HL-60/S4 treated with phorbol 12-myristate 13-acetate at 8.2 ng/mL for 4 days and 3 days (cell line): ENCODE data around the gene PCA3.
"Not testable (repeated sequence)": the region's sequence is repeated elsewhere in the genome, so short reads cannot be mapped to it uniquely, and the experiment has no call there.

Experiments used
- in situ Hi-C: fragments of 300-500 bp; cut with MboI; formaldehyde crosslinking; loops from 2 replicates; pipeline ENCODE4 v1.15.0; 2022; ENCODE audit warnings: low sequenced_read_pairs

Gene PCA3

GRCh38 chr9:76764138-76764537, at the start of gene PCA3:
TSS of gene PCA3 (plus strand) at chr9:76764438.
- in situ Hi-C loops, result no loop called here

- in situ Hi-C loops, result loop anchor here (25.0 kb wide), 1 partner anchor 279 kb away; no protein-coding TSS in a partner anchor
These were observed 48.1 kb upstream of the PCA3 start for GRCh38 chr9:76716085-76716672.

GRCh38 chr9:76717176-76717575, 47.1 kb upstream of the PCA3 start:
- in situ Hi-C loops, result loop anchor here (25.0 kb wide), 1 partner anchor 280 kb away; no protein-coding TSS in a partner anchor

DNA sequence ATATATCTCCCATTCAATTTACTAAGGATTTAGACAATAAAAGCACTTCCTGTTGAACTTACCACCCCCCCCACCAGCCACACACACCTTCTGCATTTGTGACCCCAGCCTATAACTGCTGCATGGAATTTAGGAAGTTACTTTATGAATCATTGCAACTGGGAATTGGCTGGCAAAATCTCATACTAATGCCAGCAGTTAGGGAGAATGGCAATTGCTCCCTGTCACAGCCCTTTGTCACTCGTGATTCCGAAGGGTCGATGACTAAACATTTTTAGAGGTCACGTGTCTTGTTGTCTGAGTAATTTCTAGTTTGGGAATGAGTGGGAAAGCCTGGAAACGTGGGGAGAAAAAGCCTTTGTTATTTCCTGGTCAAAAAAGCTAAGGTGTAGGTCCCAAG, 46.6 kb upstream of the PCA3 start:
- in situ Hi-C loops, result loop anchor here (25.0 kb wide), 1 partner anchor 280 kb away; no protein-coding TSS in a partner anchor

GRCh38 chr9:76718166-76718565, 46.1 kb upstream of the PCA3 start:
- in situ Hi-C loops, result loop anchor here (25.0 kb wide), 1 partner anchor 281 kb away; no protein-coding TSS in a partner anchor

DNA sequence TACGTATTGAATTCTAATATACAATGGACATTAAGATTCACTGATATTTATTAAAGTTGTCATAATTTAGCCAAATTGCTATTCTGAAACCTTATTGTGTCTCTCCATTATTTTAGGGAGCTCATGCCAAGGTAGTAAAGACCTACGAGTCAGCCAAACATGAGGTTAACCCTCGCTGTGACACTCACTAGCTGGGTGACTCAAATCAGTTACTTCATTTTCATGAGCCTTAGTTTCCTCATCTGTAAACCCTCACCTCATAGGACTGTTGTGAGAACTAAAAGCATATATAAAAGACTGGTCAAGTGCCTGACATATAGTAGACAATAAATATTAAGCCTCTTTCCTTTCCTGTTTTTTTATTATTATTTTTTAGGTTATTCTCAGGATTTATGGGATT, 44.0 kb upstream of the PCA3 start:
- in situ Hi-C loops, result loop anchor here (25.0 kb wide), 1 partner anchor 283 kb away; no protein-coding TSS in a partner anchor

- in situ Hi-C loops, result no loop called here
These were observed 39.2 kb upstream of the PCA3 start for GRCh38 chr9:76725011-76725546.

- in situ Hi-C loops, result no loop called here
These were observed 38.4 kb upstream of the PCA3 start for GRCh38 chr9:76725885-76726284.

DNA sequence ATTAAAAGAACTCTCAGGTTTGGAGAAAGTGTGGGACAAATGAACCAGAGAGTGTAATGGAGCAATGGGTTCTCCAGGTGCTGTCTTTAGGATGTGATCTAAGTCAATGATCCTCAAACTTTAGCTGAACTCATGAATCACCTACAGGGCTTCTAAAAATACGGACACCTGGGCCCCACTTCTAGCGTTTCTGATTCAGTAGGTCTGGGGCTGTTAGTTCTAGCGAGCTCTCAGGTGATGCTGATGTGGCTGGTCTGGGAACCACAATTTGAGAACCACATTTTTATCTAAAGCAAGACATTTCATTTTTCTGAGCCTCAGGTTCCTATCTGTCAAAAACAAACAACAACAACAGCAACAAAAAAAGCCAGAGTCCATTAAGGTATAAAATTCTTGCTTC, 35.1 kb upstream of the PCA3 start:
- in situ Hi-C loops, result no loop called here

DNA sequence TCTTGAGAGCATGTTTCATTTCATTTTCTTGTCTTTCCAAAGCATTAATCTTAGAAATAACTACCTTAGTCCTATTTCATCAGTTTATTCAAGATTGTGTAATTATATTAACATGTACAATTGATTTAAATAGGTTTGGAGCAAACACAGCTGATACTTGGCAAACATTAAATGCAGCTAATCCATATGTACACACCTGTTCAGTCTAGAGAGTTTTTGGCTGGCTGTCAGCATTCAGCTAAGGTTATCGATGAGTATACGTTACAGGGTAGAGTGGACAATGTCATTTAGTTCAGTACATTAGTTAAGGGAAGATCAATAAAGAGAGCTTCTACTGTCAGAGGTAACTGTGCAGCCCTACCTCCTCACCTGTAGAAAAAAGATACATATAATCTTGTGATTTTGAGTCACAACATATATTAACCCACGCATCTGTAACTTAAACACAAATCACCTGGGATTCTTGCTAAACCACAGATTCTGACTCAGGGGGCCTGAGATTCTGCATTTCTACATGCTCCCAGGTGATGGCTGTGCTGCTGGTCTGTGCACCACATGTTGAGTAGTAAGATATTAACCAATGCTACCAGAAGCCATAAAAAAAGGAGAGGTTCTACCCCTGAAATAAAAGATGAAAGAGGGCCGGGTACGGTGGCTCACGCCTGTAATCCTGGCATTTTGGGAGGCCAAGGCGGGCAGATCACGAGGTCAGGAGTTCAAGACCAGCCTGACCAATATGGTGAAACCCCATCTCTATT, 34.1 kb upstream of the PCA3 start:
- in situ Hi-C loops, result no loop called here

- in situ Hi-C loops, result no loop called here
These were observed 33.4 kb upstream of the PCA3 start for GRCh38 chr9:76730801-76731200.

- in situ Hi-C loops, result no loop called here
These were observed 31.8 kb upstream of the PCA3 start for GRCh38 chr9:76732341-76732958.

- in situ Hi-C loops, result no loop called here
These were observed 31.1 kb upstream of the PCA3 start for GRCh38 chr9:76733096-76733495.

GRCh38 chr9:76734716-76735115, 29.5 kb upstream of the PCA3 start:
- in situ Hi-C loops, result no loop called here

DNA sequence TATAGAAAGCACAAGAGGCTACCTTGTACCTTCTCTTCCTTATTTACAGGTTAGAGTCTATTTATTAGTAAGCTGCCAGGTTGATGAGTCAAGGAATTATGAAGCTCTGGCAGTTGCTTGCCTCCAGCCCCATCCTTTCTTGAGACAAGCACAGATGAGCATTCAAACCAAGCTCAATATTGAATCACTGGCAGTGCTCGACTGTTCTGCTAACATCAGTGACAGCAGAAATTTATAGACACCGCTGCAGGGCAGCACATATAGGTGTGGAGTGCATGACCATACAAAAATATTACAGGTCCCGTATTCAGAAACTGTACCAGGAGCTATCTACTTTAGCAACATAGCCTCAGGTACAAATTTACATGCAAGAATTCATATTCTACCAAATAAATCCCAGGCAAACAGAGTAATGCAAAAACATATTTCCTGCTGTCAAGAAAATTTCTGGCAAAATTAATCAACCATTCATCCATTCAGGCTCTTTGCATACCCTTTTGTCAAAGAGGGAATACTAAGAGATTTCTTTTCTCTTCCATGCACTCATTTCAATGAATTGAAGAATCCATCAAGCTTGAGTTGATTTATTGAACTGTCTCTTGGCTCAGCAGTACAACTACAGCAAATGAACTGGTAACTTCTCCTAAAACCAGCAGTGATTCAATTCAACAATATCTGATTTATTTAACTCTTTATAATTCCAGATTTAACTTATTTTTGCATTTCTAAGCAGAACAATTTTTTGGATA, 26.9 kb upstream of the PCA3 start:
- in situ Hi-C loops, result no loop called here

- in situ Hi-C loops, result no loop called here
These were observed 25.8 kb upstream of the PCA3 start for GRCh38 chr9:76738402-76738801.

DNA sequence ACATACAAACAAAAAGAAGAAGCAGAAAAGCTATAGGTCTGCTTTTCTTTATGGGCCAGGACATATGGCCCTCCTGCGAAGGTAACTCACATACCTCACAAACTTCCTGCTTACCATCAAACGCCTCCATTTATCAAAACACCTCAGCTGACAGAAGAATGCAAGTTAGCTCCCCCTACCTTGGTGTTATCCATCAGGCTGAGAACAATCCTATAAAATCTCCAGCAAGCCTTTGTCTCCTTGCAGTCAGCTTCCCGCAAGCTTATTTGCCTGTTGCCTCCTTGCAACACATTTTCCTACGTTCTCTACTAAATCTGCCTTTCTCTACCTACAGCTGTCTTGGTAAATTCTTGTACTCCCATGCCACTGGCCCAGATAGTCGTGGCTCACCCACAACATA, 22.7 kb upstream of the PCA3 start:
- in situ Hi-C loops, result no loop called here

DNA sequence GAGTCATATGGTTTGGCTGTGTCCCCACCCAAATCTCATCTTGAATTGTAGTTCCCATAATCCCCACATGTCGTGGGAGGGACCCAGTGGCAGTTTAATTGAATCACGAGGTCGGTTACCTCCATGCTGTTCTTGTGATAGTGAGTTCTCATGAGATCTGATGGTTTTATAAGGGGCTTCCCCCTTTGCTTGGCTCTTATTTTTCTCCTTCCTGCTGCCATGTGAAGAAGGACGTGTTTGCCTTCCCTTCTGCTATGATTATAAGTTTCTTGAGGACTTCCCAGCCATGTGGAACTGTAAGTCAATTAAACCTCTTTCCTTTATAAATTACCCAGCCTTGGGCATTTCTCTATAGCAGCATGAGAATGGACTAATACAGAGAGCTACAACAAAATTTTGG, 21.3 kb upstream of the PCA3 start:
- in situ Hi-C loops, result not testable (repeated sequence)

GRCh38 chr9:76743931-76744330, 20.3 kb upstream of the PCA3 start:
- in situ Hi-C loops, result no loop called here

GRCh38 chr9:76744336-76744735, 19.9 kb upstream of the PCA3 start:
- in situ Hi-C loops, result no loop called here

GRCh38 chr9:76751001-76751400, 13.2 kb upstream of the PCA3 start:
- in situ Hi-C loops, result no loop called here
